GM18499 (cell line): ENCODE data around the gene RNF222.
"Not testable (repeated sequence)": the region's sequence is repeated elsewhere in the genome, so short reads cannot be mapped to it uniquely, and the experiment has no call there.

Experiments used
- ATAC-seq: cut with Tn5 transposase; IDR thresholded peaks from one replicate; pipeline ENCODE4 v1.9.1; 2021; ENCODE audit warnings: moderate number of reproducible peaks; ENCODE audit not compliant: insufficient read depth, unreplicated experiment

RNF222 gene

GRCh38 chr17:8350339-8350738, 47.3 kb downstream of the RNF222 start:
- no peak for ATAC-seq

DNA sequence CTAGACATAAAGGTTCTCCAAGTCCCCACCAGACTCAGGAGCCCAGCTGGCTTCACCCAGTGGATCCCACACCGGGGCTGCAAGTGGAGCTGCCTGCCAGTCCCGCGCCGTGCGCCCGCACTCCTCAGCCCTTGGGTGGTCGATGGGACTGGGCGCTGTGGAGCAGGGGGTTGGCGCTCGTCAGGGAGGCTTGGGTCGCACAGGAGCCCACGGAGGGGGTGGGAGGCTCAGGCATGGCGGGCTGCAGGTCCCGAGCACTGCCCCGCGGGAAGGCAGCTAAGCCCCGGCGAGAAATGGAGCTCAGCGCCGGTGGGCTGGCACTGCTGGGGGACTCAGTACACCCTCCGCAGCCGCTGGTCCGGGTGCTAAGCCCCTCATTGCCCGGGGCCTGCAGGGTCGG, 50.6 kb downstream of the RNF222 start:
- not testable (repeated sequence) for ATAC-seq

DNA sequence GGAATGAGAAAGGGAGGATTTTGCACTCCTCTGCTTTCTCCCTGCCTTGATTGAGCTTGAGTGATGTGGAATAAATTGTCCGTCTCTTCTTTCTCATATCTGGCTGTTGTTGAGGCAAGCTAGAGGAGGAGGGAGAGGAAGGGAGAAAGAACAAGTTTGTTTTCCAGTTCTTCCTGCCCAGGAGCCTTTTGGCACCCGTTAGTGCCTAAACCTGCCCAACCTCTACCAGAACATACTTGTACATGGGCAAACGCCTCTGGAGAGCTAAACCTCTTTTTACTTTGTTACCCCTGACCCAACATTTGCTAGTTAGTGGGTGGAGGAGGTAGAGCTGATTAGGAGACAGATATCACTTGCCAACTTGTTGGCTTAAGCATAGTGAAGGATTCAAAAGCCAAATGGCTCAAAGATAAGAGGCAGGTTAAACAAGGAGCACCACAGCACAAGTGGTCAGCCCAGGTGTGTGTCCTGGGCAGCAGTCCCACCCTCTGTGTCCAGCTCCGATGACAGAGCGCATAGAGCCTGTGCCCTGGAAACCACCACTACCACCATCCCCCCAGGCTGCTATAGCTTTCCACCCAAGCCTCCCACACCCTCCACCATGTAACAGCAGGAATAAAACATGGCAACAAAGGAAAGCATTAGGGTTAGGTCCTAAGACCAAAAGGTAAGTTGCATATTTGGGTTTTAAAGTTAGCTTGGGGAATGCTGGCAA, 51.5 kb downstream of the RNF222 start:
- no peak for ATAC-seq

DNA sequence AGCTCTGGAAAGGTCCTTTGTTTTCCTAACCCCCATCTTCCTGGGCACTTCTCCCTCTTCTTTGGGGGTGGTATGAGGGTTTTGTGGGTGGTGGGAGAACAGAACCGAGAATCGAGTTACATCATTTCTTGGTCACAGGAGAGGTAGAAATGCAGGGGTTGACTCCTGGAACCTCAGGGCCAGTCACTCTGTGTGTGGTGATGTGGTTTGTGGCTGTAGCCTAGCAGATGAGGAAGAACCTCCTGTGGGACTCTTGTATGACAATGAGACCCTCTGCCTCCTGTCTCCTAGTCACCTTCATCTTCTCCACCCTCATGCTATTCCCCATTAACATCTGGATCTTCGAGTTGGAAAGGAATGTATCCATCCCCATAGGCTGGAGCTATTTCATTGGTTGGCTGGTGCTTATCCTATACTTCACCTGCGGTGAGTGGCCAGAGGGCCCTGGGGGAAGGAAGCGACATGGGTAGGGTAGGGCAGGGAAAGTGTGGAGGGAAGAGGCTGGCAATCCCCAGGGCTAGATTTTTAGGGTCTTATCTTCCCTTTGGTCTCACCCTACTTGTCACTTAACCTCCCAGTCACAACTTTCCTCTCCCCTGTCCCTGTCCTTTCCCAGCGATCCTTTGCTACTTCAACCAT, 52.5 kb downstream of the RNF222 start:
- ATAC-seq, result no peak

- no peak for ATAC-seq
These were observed 56.2 kb downstream of the RNF222 start for GRCh38 chr17:8341456-8341855.
